Activated gamma-delta T cell (primary cell): ENCODE measurements around the gene PRSS37.
"Not testable (repeated sequence)": the region's sequence is repeated elsewhere in the genome, so short reads cannot be mapped to it uniquely, and the experiment has no call there.

Source experiments
- DNase-seq: peaks from one replicate; lab custom pipeline; 2025; lab: John Stamatoyannopoulos, UW
- total RNA-seq, 2 donors: gene quantifications; one replicate each; lab custom pipeline; 2026; lab: John Stamatoyannopoulos, UW

Gene PRSS37, protein sequence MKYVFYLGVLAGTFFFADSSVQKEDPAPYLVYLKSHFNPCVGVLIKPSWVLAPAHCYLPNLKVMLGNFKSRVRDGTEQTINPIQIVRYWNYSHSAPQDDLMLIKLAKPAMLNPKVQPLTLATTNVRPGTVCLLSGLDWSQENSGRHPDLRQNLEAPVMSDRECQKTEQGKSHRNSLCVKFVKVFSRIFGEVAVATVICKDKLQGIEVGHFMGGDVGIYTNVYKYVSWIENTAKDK
- 0 reads per million in 2 donors for total RNA-seq

DNA sequence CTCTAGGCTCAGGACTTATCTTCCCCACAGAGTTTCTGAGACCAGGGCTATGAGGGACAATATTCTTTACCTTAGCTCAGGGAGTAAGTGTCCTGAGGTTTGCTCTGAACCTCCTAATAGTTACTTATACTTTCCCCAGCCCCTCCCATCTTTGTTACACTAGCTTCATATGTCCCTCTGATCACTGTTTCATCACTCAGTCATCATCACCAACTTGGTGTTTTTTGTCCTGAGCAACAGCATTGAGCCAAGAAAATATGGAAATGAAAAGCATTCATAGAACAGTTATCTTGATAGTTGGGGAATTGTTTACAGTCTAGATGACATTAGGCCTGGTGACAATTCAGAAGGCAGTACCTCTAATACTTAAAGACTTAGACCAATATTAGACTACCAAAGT lies at the start of gene PRSS37:
TSS of gene PRSS37 (minus strand) at position 101 of the 400 bp plus-strand sequence. CDS start 436 bp downstream, outside the sequence.
- no peak for DNase-seq

DNA sequence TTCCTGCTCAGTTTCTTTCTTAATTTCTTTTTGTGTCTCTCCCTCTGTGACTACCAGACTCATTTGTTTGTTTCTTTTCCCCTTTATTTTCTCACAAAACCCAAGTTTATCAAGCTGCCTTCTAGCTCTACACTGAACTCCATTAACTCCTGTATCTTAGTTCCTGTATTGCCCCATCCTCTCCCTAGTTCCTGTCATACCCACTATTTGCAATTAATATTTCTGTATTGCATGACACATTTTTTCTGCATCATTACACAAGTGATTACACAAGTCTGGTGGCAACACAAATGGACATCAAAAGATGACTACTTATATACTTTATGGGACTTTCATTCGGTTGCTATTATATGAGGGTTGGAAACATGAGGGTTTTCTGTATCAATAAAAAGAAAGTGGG lies 48.0 kb upstream of the PRSS37 start:
- DNase-seq = no peak

DNA sequence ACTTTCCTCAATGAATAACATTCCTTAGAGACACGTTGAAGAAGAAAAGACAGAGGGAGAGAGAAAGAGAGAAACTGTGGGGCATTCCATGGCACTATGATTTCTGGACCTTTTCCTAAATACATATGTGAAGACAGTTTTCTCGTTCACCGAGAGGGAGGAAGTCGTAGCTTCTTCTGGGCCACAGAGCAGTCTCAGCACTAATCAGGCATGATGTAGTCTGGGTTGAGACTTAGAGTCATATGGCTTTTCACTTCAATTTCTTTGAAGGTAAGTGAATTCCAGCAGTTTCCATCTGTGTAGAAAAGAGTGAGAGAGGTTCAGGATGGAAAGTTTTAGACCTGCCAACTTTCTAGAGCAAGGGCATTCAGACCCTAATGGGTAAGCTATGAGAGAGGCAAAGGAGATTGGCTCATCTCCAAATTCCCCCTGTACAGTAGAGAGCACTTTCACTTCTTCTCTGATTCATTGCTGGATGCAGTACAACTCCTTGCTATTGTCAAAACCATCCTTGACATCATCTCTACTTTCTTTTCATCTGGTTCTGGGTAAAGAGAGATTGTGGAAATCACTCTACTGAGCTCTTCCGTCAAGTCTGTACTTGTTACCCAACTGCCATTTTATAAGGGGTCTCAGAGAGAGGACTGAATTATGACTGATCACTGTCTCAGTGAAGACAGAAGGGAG lies 43.4 kb upstream of the PRSS37 start:
- DNase-seq = no peak

DNA sequence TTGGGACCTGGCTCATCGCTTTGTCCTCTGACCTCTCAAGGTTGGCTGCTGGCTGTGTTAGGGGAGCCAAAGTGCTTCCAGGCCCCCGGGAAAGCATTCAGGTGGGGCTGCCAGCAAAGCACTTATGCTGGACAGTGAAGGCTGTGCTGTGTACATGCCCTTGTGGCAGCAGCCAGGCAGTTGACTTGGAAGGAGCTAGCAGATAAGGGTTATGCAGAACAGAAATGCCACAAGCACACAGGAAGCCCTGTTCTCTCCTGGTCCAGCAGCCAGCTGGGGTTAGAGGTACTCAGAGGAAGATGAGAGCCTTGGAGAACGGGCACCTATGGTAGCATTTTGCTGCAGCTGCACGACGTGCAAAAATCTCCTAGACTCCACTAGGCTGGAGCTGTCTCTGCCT lies 39.7 kb upstream of the PRSS37 start:
- no peak for DNase-seq

DNA sequence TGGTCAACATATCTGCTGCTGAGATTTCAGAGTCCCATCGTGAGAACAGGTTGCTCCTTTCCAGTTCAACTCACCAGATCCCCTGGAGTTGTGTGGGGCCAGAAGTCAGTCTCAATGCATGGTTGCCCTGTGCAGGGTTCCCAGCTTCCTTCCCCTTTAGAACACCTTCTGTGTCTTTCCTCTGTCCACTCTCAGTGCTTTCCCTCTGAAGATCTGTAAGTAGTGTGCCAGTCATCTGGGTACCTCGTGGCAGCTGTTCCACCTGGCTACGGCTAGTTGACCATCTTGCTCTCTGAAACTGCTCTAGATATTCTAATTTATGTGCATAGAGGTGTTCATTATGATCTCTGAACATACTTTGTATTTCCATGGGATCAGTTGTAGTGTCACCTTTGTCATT lies 36.1 kb upstream of the PRSS37 start:
- no peak for DNase-seq

DNA sequence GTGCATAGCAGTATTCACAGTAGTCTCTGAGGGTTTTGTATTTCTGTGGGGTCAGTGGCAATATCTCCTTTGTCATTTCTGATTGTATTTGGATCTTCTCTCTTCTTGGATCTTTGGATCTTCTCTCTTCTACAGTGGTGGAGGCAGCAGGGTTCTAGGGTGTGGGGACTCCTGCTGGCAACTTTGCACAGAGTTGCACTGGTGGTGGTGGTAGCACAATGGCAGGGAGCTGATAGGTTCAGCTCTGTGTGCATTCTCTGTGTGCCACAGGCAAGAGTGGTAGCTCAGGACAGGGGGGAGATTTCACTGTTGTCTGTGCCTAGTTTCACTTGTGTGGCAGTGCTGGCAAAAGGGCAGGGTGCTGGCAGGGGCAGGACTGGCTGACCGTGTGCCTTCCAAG lies 35.1 kb upstream of the PRSS37 start:
- no peak for DNase-seq

DNA sequence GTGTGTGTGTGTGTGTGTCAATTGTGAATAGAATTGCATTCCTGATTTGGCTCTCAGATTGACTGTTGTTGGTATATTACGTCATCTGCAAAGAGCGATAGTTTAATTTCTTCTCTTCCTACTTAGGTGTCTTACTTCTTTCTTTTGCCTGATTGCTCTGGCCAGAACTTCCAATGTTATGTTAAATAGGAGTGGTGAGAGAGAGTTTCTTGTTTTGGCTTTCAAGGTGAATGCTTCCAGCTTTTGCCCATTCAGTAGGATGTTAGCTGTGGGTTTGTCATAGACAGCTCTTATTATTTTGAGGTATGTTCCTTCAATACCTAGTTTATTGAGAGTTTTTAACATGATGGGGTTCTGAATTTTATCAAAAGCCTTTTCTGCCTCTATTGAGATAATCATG lies 34.2 kb upstream of the PRSS37 start:
- no peak for DNase-seq

DNA sequence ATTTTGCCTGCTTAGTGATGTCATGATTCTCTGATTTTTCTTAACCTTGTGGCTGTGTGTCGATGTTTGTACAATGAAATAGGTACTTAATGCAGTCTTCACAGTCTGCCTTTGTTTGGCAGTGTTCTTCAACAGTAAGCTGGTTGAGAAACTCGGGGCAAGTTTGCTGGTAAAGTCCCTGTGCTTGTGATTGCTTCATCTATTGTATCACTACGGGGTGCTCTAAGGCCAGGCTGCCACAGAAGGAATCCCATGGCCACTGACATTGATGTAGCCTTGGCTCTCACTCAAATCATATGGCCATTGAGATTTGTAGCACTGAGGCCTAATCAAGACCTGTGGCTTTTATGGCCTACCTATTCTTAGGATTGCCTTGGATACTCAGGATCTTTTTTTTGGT lies 33.5 kb upstream of the PRSS37 start:
- DNase-seq = no peak

DNA sequence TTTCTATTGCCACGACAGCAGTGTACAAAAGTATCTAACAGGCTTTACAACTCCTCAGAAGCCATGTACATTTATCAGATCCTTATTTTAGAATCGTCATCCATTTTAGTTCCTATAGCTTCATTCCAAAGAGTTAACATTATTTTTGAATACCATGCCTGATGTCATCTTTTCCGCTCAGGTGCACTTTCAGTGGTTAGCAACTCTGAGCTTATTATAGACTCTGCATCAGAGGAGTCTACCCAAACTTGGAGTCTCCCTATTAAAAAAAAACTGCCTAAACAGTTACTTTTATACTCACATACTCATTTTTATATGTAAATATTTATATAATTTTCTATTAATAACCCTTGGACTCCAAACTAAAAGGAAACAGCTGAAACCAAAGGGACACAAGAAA lies 31.6 kb upstream of the PRSS37 start:
- no peak for DNase-seq

DNA sequence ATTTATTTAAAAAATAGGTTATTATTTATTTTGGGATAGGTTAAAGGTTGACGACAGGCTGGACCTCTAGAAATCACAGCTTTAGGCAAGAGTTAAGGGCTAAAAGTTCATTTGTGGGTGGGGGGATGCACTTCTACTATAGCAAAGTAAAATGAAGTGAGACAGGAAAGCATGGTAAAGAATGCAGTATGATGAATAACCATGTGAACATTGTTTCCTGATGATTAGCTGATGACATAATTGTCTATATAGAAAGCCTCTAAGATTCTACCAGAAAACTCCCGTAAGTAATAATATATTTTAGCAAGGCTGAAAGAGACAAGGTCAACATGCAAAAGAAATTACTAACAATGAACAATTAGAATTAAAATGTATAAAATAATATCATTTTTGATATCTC lies 25.7 kb upstream of the PRSS37 start:
- no peak for DNase-seq

DNA sequence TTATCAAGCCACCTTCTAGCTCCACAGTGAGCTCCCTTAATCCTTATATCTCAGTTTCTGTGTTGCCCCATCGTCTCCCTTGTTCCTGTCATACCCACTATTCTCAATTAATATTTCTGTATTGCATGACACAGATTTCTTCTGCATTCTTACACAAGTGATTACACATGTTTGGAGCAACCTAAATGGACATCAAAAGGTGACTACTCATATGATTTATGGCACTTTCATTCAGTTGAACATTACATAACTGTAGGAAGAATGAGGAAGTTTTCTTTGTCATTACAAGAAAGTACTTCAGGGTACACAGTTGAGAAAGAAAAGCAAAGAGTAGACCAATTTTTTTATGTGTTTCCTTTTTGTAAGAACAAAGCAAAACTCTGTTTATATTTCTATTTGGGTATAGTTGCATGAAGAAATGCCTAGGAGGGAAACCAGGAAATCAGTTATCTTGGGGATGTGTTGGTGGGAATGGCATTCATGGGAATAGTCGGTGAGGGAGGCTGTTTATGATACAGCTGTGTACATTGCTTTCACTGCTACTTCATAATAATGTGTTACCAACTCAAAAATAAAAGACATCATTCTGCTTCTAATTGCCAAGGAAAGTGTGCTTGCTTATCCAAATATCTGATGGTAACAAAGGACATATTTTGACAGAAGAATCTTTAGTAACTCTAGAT lies 23.6 kb upstream of the PRSS37 start:
- DNase-seq = no peak

DNA sequence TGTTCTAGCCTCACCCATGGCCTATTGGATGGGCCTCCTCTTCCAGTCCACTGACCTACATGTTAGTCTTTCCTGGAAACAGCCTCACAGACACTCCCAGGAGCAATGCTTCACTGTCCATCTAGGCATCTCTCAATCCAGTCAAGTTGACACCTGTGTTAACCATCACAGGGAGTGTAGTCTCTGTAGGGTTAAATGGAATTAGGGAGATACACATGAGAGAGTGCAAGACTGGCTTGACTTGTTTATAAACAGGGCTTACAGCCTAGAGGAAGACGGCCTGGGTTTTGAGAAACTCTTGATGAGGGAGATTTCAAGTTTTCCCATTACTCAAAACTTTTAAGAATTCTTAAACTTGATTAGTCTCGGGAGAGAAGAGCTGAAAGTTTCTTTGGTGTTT lies 18.9 kb upstream of the PRSS37 start:
- no peak for DNase-seq

DNA sequence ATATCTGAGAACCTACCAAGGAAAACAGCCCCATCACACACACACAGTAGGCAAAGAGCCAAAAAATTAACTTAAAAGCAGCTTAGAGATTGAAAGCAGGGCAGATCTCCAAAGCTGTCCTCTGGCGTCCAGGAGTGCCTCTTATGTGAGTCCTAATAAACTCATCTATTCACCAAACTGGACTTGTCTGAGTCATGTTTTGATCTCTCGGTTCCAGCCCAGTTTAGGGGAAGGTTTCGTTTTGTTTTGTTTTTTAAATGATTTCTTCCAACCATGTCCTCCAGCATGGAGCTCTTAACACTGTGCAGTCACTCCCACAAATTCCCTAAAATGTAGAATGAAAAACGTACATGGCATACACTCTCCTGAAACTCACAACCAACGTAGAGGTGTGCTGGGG lies 6.7 kb upstream of the PRSS37 start:
- no peak for DNase-seq

DNA sequence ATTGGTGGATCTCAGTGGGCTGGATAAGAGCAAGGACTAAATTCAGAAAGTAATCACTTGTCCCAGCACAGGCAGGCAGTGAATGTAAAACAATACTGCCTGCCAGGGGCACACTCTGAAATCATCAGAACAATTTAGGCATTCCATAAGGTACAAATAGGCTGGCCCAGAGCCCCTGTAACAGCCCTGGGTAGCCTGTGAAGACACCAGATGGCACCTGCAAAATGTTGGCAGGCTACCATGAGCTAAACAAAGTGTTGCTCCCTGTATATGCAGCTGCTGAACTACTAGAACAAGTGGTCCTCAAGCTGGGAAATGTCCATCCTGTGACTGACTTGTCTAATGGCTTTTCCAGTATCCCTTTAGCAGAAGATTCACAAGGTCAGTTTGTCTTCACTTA lies 3.0 kb upstream of the PRSS37 start:
- no peak for DNase-seq

DNA sequence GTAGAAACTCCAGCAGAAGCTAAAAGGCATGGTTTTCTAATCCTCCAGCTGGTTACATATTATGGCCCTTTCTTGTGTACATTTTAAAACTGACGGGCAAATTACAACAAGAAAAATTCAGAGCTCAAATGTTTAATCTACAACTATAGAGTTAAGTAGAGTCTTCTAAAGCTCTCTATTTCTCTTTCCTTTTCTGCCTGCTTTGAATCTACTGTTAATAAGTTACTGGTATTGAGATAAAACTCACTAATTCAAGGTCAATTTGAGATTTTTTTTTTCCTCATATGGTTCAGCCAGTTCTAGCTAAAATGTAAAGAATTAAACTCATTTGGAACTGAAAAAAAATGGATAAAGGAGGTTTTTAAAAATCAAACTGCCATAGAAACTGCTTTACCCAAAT lies 1.6 kb upstream of the PRSS37 start:
- DNase-seq = no peak

DNA sequence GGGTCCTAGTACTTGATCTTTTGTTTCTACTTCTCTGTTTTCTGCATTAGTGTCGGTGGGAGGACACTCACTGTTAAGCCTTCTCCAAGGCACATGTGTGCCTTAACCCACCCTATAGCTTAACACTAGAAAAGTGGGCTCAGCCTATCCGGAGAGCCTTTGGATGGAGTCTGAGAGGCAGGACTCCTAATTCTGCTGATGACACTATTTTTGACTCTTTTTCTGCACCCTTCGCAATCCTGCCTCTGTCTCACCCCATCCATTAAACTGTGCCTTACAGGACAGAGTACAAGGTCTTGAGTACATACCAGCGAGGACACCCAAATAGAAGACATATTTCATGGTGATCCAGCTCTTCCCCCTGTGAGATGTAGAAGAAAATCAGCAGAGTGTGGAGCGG lies 577 bp downstream of the PRSS37 start:
- no peak for DNase-seq

DNA sequence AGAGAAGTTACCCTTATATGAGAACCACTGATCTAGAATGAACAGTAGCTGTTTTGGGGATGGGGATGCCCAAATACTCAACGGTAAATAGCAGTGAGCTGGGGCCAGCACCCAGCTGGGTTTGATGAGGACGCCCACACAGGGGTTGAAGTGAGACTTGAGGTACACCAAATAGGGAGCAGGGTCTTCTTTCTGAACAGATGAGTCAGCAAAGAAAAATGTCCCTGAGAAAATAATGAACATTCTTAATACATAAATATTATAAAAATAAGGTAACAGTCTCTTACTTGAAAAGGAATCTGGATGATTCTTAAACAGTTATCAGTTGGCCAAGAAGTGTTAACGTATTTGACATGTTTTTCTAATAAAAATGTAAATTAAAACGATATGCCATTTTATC lies 2.0 kb downstream of the PRSS37 start:
- DNase-seq = no peak

DNA sequence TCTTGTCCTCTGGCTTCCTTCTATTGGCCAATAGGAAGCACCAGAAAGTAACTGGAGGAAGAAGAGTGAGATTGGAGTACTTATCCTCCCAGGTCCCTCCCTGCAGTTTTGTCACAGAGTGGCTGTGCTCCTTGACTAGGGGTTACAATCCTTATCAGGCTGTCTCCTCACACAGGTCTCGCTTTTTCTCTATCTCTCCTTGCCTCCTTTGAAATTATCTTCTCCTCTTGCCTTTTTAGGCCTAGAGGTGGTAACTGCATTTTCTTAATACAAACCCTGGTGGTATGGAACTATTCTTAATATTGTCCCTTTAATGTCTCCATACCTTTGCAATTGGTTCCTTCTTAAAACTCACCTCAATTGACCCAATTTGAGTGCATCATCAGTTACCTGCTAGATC lies 2.7 kb downstream of the PRSS37 start:
- DNase-seq = no peak

DNA sequence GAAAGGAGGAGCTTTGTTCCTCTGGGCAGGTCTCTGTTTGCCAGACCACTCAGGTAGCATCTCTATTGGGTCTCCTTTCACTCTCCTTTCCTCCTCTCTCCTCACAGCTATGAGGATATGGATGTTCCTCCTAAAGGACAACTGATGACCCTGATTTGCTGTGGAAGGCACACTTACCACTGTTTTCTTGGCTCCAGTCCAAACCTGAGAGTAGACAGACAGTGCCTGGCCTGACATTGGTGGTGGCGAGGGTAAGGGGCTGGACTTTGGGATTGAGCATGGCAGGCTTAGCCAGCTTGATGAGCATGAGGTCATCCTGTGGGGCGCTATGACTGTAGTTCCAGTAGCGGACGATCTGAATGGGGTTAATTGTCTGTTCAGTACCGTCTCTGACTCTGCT lies 3.6 kb downstream of the PRSS37 start:
- no peak for DNase-seq

DNA sequence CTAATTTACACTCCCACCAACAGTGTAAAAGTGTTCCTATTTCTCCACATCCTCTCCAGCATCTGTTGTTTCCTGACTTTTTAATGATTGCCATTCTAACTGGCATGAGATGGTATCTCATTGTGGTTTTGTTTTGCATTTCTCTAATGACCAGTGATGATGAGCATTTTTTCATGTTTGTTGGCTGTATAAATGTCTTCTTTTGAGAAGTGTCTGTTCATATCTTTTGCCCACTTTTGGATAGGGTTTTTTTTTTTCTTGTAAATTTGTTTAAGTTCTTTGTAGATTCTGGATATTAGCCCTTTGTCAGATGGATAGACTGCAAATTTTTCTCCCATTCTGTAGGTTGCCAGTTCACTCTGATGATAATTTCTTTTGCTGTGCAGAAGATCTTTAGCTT lies 18.9 kb downstream of the PRSS37 start:
- DNase-seq = not testable (repeated sequence)

DNA sequence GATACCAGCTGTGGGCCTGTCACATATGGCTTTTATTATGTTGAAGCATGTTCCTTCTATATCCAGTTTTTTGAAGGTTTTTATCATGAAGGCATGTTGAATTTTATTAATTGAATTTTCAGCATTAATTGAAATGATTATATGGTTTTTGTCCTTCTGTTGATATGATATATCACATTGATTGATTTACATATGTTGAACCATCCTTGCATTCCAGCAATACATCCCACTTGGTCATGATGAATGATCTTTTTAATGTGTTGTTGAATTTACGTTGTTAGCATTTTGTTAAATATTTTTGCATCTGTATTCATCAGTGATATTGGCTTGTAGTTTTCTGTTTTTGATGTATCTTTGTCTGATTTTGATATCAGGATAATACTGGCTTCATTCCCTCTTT lies 21.2 kb downstream of the PRSS37 start:
- no peak for DNase-seq

DNA sequence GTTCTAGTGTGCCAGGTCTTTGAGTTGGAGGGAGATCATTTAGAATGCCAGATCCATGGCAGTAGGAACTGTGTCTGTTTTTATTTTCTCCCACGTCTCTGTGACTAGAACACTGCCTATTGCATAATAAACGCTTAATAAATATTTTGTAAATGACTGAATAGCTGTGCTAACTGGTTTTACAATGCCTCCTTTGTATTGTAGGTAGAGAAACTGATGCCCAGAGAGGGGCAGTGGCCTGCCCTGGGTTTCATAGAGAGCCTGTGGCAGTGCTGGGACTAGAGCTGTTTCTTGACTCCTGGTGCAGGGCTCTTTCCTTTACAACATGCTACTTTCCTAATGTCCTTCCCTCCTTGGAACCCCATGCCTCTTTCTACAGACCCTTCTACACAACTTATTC lies 48.8 kb downstream of the PRSS37 start:
- DNase-seq = no peak

DNA sequence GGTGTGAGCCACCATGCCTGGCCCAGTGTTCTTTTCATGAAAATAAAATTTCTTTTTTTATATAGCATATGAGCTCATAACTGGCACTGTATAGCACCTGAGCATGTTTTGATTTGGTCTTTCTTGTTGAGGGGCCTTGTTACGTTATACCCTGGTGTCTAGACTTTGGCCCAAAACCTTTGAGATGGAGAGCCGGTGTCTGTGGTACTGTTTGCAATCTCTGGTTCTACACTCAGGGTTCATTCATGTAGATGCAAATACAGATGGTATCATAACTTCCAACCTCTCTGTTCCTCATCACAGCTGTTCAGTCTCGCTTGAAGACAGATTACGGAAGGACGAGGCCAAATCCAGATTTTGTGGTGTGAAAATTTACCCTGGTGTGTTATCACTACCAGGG lies 51.4 kb downstream of the PRSS37 start, which contains the start of gene TAS2R5:
TSS of gene TAS2R5 (plus strand) at position 301 of the 400 bp plus-strand sequence. CDS start 145 bp downstream, outside the sequence.
- no peak for DNase-seq
